Gastrocnemius medialis (tissue), 4 donors: ENCODE data around the gene COPZ2.

Experiments
- POLR2A ChIP-seq, 2 donors: fragments of 450-650 bp; IDR thresholded peaks; one replicate each; pipeline ENCODE4 v1.6.1; 2017; ENCODE audit warnings: antibody characterized with exemption in 2 of 2, mild to moderate bottlenecking in 2 of 2, moderate library complexity in 2 of 2
- TF ChIP-seq, protein P1 (sequence below), 5 experiments: fragments of 450-650 bp in 3 of 5; fragments of 200-600 bp in 2 of 5; sonication (generic) in 2 of 5; IDR thresholded peaks in 4 of 5; conservative IDR thresholded peaks in 1 of 5; 1 replicate in 4 of 5; 2 replicates in 1 of 5; pipeline ENCODE4 v1.5.1; 2016 to 2019; ENCODE audit warnings: antibody characterized with exemption in 5 of 5, mild to moderate bottlenecking in 3 of 5, moderate library complexity in 3 of 5

DNA sequence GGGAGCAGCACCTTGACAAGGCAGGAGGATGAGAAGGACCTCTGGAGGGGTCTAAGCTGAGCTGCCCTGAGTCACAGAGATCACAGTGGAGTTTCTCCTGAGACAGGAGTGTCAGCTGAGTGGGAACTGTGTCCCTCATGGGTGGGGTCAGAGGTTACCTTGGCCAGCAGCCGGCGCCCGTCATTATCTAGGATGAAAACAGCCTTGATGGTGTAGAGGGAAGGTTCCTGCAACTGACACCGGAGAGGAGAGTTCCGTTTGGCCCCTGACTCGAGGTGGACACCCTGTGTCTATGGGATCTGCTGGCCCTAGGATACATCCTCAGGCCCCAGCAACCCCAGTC lies 933 bp downstream of the COPZ2 start:
- TF ChIP-seq, protein P1, sequence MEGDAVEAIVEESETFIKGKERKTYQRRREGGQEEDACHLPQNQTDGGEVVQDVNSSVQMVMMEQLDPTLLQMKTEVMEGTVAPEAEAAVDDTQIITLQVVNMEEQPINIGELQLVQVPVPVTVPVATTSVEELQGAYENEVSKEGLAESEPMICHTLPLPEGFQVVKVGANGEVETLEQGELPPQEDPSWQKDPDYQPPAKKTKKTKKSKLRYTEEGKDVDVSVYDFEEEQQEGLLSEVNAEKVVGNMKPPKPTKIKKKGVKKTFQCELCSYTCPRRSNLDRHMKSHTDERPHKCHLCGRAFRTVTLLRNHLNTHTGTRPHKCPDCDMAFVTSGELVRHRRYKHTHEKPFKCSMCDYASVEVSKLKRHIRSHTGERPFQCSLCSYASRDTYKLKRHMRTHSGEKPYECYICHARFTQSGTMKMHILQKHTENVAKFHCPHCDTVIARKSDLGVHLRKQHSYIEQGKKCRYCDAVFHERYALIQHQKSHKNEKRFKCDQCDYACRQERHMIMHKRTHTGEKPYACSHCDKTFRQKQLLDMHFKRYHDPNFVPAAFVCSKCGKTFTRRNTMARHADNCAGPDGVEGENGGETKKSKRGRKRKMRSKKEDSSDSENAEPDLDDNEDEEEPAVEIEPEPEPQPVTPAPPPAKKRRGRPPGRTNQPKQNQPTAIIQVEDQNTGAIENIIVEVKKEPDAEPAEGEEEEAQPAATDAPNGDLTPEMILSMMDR (IDR thresholded peaks at IDR 0.05 in 4 of 5, conservative IDR thresholded peaks at IDR 0.05 in 1 of 5): no peak
- TF ChIP-seq POLR2A (IDR thresholded peaks at IDR 0.05): no peak
